ENCODE results near the gene RASA3.

Gene RASA3

DNA sequence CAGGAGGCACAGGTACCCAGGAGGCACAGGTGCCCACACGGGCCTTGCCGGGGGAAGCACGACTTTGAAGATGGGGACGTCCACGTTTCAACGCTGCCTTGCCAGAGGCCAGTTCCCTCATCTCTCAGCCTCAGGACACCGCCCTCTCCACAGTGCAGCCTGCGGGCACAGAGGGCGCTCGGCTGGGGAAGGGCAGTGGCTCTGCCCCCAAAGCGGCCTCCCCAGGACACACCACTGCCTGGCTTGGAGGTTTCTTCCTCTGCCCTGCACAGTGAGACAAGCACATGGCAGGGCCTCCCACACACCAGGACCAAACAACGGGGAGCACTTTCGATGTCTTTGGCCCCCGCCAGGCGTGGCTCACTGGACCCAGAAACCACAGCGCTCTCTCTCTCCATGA, 73.0 kb downstream of the RASA3 start:
- DNase-seq = no peak
- Histone ChIP-seq H3K4me1 (ENCODE audit: low read length) (peaks cover 9% of the 10 kb centered on the region; the same call in 1 of the 2 replicates), H3K4me3 (ENCODE audit: low read length) (no peak overlapping the region), H3F3A (ENCODE audit: insufficient read depth, low read length) (peaks cover 12% of the 10 kb centered on the region), H3K36me3 (replicated peaks; ENCODE audit: insufficient read depth, low read length) (peaks cover 9% of the 10 kb centered on the region), H3K4me2 (ENCODE audit: low read depth, low read length) (no peak overlapping the region), H2AFZ (ENCODE audit: low read length) (no peak overlapping the region), H4K20me1 (ENCODE audit: insufficient read depth, low read length) (no peaks in the 10 kb centered on the region), H3K27me3 (replicated peaks; ENCODE audit: insufficient read depth, low read length) (no peaks in the 10 kb centered on the region), H3K9me3 (replicated peaks; ENCODE audit: insufficient read depth, low read length) (no peaks in the 10 kb centered on the region), H3K27ac (ENCODE audit: low read length) (no peak overlapping the region), H3K79me2 (ENCODE audit: low read length) (peaks cover 98% of the 10 kb centered on the region), H3K9me2 (replicated peaks; ENCODE audit: insufficient read depth, low read length) (no peaks in the 10 kb centered on the region), H3K9ac (ENCODE audit: low read length) (no peak overlapping the region)
- TF ChIP-seq EZH2phosphoT487 (IDR thresholded peaks at IDR 0.05; ENCODE audit: low read length) (no peak), EZH2 (optimal IDR thresholded peaks at IDR 0.05; ENCODE audit: low read depth, low read length) (no peak)
- TF ChIP-seq, protein P1, sequence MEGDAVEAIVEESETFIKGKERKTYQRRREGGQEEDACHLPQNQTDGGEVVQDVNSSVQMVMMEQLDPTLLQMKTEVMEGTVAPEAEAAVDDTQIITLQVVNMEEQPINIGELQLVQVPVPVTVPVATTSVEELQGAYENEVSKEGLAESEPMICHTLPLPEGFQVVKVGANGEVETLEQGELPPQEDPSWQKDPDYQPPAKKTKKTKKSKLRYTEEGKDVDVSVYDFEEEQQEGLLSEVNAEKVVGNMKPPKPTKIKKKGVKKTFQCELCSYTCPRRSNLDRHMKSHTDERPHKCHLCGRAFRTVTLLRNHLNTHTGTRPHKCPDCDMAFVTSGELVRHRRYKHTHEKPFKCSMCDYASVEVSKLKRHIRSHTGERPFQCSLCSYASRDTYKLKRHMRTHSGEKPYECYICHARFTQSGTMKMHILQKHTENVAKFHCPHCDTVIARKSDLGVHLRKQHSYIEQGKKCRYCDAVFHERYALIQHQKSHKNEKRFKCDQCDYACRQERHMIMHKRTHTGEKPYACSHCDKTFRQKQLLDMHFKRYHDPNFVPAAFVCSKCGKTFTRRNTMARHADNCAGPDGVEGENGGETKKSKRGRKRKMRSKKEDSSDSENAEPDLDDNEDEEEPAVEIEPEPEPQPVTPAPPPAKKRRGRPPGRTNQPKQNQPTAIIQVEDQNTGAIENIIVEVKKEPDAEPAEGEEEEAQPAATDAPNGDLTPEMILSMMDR (IDR thresholded peaks at IDR 0.05; ENCODE audit: low read length) = no peak

DNA sequence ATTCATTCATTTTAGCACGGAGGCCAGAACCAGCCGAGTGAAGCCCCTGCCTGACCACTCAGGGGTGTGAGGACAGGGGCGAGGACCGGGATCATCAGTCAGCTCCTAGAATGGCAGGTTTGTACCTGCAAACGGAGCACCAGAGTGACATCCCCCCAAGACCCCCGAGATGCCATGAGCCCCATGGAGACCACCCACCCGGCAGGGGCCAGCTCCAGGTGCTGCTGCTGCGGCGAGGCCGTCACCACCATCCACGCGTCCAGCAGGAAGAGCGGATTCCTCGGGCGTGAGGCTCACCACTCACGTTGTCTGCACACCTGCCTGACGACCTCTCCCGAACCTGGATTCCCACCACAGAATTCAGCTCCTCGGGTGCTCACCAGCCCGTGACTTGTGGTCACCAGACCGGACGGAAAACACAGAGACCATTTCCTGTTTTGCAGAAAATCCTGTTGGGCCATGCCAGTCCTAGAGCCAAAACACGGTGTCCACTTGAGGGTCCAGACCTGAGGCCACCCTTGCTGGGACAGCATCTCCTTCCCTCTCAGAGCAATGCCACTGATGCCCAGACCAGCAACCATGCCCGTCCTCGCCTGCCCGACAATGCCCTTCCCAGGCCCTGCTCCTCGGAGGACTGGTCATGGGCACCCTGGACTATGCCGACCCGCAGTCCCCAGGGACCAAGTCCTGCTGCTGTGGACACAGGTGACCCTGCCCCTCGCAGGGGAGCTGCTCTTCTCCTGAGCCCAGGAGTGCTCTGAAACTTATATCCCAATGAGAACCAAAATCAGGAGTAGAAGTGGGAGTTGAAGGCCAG, 74.2 kb downstream of the RASA3 start:
- H3K9me3 ChIP-seq (replicated peaks; ENCODE audit: insufficient read depth, low read length) = no peaks in the 10 kb centered on the region
- H3K4me1 ChIP-seq (ENCODE audit: low read length) = no peaks in the 10 kb centered on the region

DNA sequence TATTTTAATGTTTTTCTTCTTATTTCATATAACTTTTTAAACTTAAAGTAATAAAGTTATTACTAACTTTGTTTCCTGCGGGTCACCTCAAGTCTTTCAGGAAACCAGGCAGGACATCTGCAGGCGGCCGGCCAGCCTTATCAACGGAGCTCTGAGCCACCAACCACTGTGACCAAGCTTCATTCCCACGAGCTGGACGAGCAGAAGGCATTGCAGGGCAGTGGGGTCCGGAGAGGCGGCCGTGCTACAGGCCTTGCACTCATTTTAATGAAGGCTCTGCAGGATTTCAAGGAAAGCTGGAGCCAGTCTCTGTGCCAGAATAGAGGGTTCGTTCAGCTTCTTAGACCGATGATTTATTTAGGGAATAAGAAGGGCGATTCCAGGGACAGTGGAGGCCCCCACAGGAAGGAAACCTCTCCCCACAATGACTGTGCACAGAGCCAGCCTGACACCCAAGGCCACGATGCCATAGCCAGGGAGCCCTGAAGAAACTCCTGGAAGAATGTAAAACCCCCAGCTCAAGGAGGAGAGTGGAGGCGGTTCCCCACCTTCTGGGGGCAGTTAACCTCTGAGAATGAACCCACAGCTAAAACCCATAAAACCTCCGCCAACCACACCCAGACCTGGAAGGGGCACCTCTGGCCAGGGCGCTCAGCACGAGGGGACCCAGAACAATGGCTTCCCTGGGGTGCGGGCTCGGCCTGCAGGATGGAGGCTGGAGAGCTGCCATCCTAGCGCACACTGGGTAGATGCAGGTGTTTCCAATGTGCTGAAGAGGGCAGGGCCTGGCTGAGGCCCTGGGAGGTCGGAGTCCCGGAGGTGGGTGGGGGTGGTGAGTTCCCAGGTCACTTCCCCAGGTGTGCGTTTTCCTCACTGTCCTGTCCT, 75.0 kb downstream of the RASA3 start:
- Histone ChIP-seq H3K9ac (ENCODE audit: low read length) (no peak overlapping the region), H3K79me2 (ENCODE audit: low read length) (peaks cover 99% of the 10 kb centered on the region), H3K4me2 (ENCODE audit: low read depth, low read length) (no peak overlapping the region), H3K27me3 (replicated peaks; ENCODE audit: insufficient read depth, low read length) (no peaks in the 10 kb centered on the region), H3K9me2 (replicated peaks; ENCODE audit: insufficient read depth, low read length) (no peaks in the 10 kb centered on the region), H4K20me1 (ENCODE audit: insufficient read depth, low read length) (no peaks in the 10 kb centered on the region), H3F3A (ENCODE audit: insufficient read depth, low read length) (peaks cover 10% of the 10 kb centered on the region), H3K27ac (ENCODE audit: low read length) (no peak overlapping the region), H3K4me3 (ENCODE audit: low read length) (no peak overlapping the region), H3K36me3 (replicated peaks; ENCODE audit: insufficient read depth, low read length) (peaks cover 9% of the 10 kb centered on the region), H2AFZ (ENCODE audit: low read length) (no peak overlapping the region), H3K4me1 (ENCODE audit: low read length) (no peaks in the 10 kb centered on the region), H3K9me3 (replicated peaks; ENCODE audit: insufficient read depth, low read length) (no peaks in the 10 kb centered on the region)
- no peak for DNase-seq
- TF ChIP-seq, protein P1 (IDR thresholded peaks at IDR 0.05; ENCODE audit: low read length) = no peak
- TF ChIP-seq EZH2 (optimal IDR thresholded peaks at IDR 0.05; ENCODE audit: low read depth, low read length) = no peak
- no peak for TF ChIP-seq EZH2phosphoT487 (IDR thresholded peaks at IDR 0.05; ENCODE audit: low read length)

More for the DNA sequence above, 74.2 kb downstream of the RASA3 start:
- no peaks in the 10 kb centered on the region for H3K9me2 ChIP-seq (replicated peaks; ENCODE audit: insufficient read depth, low read length)
- no peak for DNase-seq
- peaks cover 97% of the 10 kb centered on the region for H3K79me2 ChIP-seq (ENCODE audit: low read length)
- no peak overlapping the region for H3K4me2 ChIP-seq (ENCODE audit: low read depth, low read length)
- H2AFZ ChIP-seq (ENCODE audit: low read length) = no peak overlapping the region
- no peak overlapping the region for H3K4me3 ChIP-seq (ENCODE audit: low read length)
- no peak overlapping the region for H3K27ac ChIP-seq (ENCODE audit: low read length)
- H3K36me3 ChIP-seq (replicated peaks; ENCODE audit: insufficient read depth, low read length) = peaks cover 9% of the 10 kb centered on the region
- TF ChIP-seq EZH2phosphoT487 (IDR thresholded peaks at IDR 0.05; ENCODE audit: low read length) (no peak), EZH2 (optimal IDR thresholded peaks at IDR 0.05; ENCODE audit: low read depth, low read length) (no peak)
- TF ChIP-seq, protein P1 (IDR thresholded peaks at IDR 0.05; ENCODE audit: low read length) = no peak
- H4K20me1 ChIP-seq (ENCODE audit: insufficient read depth, low read length) = no peaks in the 10 kb centered on the region
- H3F3A ChIP-seq (ENCODE audit: insufficient read depth, low read length) = peaks cover 10% of the 10 kb centered on the region
- H3K27me3 ChIP-seq (replicated peaks; ENCODE audit: insufficient read depth, low read length) = no peaks in the 10 kb centered on the region
- H3K9ac ChIP-seq (ENCODE audit: low read length) = no peak overlapping the region

All from MM.1S (cell line).